Midbrain (tissue), 1 donor: ENCODE measurements around the gene CHN1.

ENCODE experiments used
- DNase-seq: peaks from one replicate; lab custom pipeline; 2025; lab: John Stamatoyannopoulos, UW

Gene CHN1

DNA sequence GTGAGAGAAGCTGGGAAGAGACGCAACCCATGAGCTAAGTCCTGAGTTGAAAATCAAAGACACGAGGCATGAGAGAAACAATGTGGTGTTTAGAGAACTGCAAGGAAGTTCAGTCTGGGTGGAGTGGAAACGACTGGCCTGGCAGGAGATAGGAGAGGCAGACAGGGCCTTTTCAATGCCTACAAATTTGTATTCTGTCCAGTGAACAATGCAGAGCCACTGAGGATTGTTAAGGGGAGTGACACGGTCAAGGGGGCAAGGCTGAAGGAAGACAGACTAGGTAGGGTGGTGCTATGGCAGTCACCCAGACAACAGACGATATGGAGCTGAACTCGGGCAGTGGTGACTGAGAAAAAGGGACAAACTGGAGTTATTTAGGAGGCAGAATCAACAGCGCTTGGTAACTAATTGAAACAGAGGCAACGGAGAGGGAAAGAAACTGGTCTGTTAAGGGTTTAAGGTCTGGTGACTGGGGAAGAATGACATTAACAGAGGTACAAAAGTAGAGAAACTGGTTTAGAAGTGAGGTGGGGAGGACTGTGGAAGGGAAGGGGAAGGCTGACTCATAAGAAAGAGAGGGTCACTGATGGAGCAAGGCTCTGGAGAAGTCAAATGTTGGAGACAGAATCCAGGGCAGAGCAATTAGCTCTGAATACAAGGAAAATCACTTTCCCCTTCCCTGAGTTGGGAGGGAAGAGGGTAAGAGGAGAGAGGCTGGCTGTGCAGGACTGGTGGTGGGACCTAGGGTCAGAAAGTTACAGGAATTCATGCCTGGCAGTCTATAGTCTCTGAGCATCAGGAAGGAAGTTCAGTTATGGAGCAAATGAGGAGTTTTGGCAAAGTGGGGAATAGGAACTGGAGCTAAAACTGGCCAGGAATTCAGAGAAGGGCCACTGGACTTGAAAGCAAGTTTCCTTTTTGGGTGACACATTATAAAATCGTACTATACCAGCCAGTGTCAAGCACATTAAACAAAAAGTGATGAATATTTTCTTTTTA lies 177.5 kb downstream of the CHN1 start:
- no peak for DNase-seq

DNA sequence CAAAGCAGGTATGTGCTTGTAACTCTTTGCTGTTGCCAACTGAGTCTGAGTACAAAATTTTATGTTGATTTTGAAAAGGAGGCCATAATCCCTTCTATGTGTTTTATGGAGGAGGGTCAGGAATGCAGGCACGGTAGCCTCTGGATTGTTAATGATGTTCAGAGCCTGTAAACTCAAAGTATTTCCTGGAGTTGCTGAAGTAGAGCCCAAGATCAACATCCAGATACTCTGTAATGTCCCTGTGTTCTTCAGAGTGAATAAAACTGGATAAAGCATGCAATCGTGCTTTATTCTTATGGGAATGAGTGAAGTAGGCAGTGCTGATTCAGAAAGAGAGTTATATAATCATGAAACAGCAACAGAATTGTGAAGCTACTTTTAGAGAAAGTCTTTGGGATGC lies 179.1 kb downstream of the CHN1 start:
- no peak for DNase-seq

DNA sequence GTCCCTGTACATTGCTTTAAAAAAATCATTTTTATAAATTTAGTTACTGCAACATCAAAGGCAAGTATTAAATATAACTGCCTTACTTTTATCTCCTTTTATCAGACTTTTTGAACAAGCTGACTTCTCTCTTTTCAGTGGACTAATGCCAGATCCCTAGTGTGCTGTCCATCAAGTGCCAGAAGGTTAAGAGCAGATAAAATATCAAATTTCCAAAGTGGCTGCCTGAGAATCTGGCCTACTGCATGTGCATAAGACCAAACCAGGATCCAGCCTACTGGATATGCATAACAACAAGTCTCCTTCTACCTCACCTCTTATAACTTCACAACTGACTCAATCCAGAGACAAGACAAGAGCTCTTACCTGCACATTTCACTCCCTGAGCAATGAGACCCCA lies 181.1 kb downstream of the CHN1 start:
- DNase-seq, result no peak

GRCh38 chr2:174821628-174822027 lies 183.6 kb downstream of the CHN1 start:
- no peak for DNase-seq

DNA sequence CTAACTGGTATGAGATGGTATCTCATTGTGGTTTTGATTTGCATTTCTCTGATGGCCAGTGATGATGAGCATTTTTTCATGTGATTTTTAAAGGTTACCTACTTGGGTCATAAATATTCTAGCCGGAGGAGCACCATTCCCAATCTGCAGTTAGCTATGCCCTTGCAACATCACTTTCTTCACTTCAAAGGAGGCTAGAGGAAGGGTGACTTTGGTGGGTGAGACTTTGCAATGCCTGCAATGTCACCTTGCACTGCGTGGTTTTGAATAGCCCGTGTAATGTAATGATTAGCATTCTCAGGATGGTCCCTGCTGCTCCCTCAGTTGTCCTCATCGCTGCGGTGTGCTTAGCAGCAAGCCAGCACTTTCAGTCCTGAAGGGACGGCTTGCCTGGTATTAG lies 184.8 kb downstream of the CHN1 start:
- no peak for DNase-seq

DNA sequence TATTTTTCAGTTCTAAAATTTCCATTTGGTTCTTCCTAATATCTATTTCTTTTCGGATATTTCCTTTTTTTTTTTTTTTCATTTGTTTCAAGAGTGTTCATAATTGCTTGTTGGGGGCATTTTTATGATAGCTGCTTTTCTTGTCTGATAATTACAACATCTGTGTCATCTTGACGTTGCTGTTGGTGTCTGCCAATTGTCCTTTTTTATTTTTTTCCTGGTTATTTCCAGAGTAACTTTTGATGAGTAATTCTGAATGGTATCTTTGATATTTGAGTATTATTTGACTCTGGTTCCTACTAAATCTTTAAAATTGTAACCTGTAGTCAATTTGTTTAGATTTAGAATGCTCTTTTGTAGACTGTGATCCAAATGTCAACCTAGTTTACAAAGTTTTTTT lies 189.7 kb downstream of the CHN1 start:
- DNase-seq, result no peak

- DNase-seq, result no peak
These were observed 193.1 kb downstream of the CHN1 start for GRCh38 chr2:174812037-174812436.

DNA sequence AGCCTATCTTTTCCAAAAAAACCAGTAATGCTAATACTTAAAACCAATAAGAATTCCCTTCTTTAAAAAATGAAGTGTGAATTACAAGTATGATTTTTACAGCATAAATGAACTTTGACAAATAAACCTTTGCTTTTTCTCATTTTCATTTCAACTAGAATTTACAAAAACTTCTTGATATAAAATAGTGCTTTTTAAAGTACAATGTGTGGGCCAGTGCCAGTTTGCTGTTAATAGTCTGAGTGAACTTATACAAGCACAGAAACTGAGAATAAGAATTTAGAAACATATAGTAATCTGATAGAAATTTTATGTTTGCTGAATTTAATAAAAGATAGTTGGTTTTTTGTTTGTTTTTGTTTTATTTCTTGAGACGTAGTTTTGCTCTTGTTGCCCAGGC lies 197.2 kb downstream of the CHN1 start:
- DNase-seq, result no peak

DNA sequence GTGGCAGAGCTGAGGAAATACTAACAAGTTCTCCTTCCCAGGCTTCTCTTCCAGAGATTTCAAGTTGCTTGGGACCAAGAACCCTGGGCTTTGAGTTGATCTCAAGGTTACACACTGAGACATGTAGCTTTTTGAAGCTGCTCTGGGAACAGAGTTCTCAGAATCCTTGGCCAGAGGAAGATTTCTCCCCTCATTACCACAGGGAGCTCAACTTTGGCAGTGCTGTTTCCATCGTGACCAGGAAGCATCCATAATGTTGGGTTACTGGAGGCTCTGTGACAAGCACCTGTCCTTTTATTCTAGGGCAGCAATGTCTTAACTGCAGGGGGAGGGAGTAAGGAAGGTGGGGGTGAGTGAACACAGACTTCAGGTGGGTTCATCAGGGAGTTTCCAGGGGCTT lies 199.4 kb downstream of the CHN1 start:
- no peak for DNase-seq

GRCh38 chr2:174802459-174802858 lies 202.7 kb downstream of the CHN1 start:
- DNase-seq, result no peak

DNA sequence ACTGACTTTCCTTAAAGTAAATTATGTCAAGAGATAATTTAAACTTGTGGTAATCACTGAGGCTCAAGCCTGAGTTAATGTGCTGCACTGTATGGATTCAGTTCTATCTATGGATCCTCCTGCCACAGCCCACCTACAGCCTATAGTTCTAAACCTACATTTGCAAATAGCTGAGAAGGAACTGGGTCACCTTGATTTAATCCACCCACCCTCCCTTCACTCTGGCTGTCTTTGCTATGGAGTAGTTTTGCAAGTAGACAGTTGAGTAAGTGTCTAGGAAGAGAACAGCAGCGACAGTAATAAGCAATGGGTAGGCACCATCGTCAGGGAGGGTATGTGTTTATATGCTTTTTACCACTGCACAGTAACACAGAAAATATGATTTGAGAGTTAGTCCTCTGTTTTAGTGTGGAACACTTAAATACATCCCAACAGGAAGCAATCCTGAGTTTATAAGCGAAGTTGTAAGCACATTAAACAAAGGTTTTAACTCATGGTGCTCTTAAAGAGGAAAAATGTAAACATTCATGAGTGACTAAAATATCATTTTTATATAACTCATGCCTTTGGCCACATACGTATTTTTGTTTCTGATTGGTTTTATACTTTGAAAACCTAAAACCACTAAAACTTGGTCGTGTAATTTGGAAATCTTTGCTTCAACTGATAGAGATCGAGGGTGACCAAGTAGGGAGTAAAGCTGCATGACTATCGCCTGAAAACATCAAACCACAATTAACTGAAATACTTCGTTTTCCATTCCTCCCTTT lies 204.6 kb downstream of the CHN1 start:
- no peak for DNase-seq

DNA sequence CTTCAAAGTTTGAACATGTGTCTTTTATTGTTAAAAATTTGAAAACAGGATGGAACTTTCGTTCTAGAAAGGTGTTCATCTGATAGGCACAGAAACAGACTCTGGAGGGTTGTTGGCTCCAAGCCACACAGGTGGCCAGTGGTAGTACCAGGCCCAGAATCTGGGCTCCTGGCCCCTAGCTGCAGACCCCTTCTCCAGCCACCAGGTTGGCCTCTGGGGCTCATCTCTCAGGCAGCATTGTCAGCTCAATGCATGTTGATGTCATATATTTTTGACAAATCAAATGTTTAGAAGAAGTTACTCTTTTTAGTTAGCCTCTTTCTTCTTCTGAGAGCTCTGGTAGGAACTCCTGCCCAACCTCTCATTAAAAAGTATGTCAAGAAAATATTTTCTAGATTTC lies 206.4 kb downstream of the CHN1 start:
- no peak for DNase-seq

- DNase-seq, result no peak
These were observed 207.4 kb downstream of the CHN1 start for GRCh38 chr2:174797781-174798276.

DNA sequence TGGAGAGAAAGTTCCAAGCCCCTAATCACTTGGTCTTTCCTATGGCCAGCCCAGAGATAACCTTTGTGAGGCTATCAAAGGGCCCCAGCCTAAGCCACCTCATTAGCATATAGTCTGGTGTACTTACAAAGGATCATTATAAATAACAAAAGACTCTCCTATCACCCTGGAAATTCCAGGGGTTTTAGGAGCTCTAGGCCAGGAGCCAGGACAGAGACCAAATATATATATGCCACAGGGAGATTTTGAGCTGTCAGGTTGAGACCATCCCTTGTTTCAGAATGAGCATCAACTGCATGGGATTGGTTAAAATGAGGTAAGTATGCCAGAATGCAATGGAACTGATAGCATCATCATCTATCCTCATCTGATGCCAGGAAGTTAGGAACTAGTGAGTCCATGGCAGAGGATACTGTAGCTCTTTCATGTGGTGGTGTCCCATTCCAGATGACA lies 208.8 kb downstream of the CHN1 start:
- DNase-seq, result no peak

DNA sequence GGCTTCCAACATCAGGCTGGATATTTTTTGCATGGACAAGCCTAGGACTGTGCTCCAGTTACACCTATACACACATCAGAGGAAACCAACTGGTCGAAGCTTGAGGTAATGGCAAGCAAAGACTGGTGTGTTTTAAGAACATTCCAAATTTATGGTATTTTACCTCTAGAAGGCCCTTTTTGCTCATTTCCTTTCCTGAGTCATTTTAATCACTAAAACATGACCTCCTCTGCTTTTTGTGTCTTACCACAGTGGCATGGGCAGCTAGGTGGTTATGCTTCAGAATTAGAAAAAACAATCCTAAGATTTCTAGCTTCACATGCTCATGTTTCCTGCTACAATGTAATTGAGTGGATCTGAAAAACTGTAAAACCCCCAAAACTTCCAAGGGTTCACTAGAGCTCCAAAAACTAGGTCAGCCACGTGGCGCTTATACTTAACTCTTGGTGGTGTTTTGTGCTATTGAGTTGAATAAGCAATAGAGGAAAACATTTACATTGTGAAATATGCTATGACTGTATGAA lies 210.3 kb downstream of the CHN1 start:
- no peak for DNase-seq

- DNase-seq, result no peak
These were observed 212.7 kb downstream of the CHN1 start for GRCh38 chr2:174792309-174793025.

- DNase-seq, result no peak
These were observed 213.4 kb downstream of the CHN1 start for GRCh38 chr2:174791746-174792280.

- DNase-seq, result no peak
These were observed 214.2 kb downstream of the CHN1 start for GRCh38 chr2:174791020-174791419.

DNA sequence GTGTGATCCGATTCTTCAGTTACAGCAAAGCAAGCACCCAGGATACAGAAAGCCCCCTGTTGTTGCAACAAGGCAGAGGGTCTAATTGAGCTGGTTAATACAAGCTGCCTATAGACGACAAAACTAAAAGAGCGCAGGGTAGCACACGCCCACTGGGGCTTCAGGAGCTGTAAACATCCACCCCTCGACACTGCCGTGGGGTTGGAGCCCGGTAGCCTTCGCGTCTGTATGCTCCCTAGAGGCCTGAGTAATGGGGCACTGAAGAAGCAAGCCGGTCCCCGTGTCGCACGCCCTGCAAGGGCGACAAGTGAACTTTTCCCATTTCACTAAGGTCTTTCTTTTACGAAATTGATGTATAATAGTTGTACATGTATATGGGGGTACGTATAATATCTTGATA lies 216.2 kb downstream of the CHN1 start:
- DNase-seq, result no peak

DNA sequence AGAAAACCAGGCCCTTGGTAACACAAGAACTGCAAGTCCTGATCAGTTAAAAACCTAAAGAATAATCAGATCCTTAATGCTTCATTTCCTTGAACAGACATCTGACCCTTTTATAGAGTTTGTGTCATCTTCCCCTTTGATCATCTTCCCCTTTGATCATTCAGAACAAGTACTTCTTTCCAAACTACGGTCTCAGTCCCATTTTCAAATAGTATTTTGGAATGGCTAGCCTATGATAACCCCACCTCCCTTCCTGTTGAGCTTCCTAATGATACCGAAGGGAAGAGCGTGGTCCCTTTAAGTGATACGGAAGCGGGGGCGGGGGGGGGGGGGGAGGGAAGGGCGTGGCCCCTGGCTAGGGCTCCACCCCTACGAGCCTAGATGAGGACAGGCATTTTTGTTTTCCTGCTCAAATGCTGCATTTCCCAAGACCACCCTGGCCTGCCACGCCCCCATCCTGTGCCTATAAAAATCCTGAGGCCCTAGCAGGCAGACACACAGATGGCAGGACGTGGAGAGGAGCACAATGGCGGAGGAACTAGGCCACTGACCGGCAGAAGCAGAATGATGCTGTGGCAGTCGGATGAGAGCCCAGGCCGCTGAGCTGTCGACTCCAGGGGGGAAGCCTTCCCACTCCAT lies 216.8 kb downstream of the CHN1 start:
- DNase-seq, result no peak
